GM12873 (cell line): ENCODE data around the gene S100A12.

Experiments
- TF ChIP-seq, protein P1 (sequence below): IDR thresholded peaks from 2 replicates; pipeline ENCODE4 v1.5.1; 2012; ENCODE audit warnings: low read depth, mild to moderate bottlenecking, moderate library complexity, low read length, control low read depth; ENCODE audit not compliant: insufficient read depth; ENCODE audit errors: missing control alignments

S100A12 gene

GRCh38 chr1:153352523-153352922 is 22.9 kb downstream of the S100A12 start:
- TF ChIP-seq, protein P1, sequence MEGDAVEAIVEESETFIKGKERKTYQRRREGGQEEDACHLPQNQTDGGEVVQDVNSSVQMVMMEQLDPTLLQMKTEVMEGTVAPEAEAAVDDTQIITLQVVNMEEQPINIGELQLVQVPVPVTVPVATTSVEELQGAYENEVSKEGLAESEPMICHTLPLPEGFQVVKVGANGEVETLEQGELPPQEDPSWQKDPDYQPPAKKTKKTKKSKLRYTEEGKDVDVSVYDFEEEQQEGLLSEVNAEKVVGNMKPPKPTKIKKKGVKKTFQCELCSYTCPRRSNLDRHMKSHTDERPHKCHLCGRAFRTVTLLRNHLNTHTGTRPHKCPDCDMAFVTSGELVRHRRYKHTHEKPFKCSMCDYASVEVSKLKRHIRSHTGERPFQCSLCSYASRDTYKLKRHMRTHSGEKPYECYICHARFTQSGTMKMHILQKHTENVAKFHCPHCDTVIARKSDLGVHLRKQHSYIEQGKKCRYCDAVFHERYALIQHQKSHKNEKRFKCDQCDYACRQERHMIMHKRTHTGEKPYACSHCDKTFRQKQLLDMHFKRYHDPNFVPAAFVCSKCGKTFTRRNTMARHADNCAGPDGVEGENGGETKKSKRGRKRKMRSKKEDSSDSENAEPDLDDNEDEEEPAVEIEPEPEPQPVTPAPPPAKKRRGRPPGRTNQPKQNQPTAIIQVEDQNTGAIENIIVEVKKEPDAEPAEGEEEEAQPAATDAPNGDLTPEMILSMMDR: peak; percentile 88

GRCh38 chr1:153350321-153350957 is 25.0 kb downstream of the S100A12 start:
- TF ChIP-seq, protein P1: no peak

DNA sequence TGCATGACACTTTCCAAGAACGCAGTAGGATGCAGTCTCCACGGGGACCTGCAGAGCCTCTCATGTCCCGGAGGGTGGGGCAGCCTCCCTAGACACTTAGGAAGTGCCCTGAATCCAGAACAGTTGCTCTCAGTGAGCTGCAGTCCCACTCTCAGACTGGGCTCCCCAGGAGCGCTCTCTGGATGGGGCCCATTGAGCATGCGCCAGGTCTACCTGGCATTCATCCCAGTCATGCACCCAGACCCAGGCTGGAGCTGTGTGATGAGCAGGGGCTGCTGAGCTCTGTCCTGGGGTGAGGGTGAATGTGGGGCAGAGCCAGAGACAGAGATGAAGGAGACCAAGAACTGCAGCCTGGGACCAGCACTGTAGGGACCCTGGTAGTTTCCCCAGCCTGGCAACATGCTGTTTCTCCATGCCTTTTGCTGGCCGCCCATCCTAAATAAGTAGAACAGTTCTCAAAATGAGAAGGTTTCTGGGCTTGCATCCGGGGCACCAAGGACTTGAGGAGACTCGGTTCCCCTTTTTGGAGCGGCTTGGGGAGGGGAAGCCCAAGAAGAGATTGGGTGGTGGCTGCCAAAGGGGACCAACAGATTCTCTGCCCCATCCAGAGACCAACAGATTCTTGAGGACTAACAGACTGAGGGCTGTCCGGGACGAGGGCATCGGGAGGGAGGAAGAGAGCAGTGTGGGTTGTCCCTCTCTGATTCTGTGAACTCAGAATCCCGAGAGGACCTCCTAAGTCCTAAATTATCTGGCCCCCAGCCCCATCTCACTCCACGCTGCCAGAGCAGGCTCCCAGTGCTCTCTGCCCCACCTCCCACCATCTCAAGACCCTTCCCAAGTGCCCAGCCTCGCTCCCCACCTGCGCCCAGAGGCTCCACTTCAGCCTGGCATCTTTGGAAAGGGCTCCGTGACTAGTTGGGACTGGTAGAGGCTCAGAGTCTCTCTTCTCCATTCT is 25.8 kb downstream of the S100A12 start:
- TF ChIP-seq, protein P1: no peak

DNA sequence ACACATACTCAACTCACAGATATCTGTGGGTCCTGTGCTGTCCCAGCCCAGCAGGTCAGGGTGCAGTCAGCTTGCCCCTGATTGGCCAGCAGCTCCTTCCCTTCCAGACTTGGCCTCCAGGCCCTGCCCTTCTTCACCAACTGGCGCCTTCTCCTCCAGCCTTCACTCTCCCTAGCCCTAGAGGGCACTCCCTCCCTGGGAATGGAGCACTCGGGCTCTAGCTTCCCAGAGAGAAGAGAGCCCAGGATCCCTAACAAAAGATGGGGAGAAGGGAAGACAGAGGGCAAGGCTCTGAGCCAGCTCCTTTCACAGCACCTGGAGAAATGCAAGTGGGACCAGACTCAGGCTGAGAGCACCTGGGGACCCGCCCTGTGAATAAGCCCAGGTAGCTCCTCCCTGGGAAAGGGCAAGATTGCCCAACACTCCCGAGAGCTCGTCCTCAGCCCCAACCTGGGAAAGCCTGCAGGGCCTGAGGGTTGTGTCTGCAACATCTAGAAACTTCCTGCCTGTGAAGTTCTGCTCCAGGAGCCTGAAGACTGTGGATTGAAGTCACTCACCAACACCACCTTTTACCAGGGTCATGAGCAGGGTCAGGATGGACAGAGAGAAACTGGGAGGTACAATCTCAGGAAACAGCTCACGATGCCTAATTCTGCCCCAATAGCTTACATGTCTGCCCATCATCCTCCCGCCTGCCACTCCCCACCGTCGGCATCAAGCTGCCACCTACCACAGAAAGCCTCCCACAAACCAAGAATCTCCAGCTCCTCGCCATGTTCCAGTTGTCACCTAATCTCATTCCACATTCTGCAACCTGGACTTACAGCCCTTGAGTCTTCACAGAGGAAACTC is 26.7 kb downstream of the S100A12 start, which contains the start of gene PGLYRP4:
Gene PGLYRP4, minus strand, starts transcription at position 331 of the 852 bp plus-strand sequence. CDS start 909 bp downstream, outside the sequence.
- TF ChIP-seq, protein P1: no peak

DNA sequence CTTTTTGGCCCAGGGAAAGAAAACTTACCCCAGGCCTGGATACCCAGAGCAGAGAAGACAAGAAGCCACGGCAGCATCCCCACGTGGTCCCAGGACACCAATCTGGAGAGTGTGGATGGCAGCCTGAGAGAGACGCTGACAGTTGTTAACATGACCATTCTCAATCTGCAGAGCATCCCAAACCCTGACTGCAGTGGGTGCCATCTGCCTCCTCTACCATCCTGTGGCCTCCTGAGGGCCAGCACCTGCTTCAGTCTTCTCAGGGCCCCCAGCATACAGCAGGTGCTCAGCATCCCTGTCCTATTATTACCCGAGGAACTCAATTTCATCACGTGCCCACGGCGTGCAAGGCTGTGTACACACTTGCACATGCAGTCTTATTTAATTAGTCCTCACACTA is 27.6 kb downstream of the S100A12 start:
- TF ChIP-seq, protein P1: no peak

DNA sequence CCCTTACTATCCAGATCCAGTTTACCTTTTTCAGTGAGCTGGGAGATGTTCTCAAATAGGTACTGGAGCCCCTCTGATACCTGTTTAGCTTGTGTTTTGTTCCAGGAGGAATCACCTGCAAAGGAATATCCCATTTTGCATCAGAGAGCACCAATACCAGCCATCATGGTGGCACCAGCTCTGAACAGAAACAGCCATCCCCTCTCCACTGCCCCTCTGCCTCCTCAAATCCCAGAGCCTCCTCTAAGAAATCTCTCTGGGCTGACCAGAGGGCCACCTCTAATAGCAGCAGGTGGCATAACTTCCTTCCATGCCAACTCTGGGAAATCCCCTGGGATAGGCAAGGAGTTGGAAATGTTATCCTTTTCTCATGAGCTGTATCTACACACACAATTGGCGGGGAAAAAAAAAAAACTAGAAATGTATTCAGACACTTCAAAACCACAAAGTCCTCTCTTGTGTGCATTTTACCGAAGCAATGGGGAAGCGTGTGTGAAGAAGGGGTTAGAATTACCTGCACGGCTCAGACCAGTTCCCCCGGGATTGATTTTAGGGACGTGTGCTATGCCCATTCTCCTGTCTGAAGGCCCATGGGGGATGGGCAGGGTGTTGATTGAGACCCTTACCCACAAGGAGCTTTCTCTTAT is 29.2 kb downstream of the S100A12 start:
- TF ChIP-seq, protein P1: no peak
